ENCODE results near the gene STX12.
A peak's percentile ranks its signal among the peaks of the same experiment; 100 is the strongest.

Gene STX12

DNA sequence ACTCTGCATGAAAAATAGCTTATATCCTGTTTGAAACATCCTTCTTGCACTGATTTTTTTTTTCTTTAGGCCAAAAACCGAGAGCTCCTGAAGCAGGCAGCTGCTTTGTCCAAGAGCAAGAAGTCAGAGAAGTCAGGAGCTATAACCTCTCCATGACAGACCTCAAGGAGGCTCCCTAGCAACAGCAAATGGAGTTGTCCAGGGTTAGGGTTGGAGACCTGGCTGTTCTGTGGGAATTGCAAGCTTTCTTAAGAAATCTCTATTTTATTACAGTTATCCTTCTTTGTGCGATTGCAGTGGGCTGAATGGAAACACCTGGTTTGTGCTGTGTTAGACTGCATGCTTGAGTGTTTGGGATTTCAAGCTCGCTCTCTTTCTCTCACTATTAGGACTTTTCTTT is 12.6 kb upstream of the STX12 start:
- TF ChIP-seq, protein P1, sequence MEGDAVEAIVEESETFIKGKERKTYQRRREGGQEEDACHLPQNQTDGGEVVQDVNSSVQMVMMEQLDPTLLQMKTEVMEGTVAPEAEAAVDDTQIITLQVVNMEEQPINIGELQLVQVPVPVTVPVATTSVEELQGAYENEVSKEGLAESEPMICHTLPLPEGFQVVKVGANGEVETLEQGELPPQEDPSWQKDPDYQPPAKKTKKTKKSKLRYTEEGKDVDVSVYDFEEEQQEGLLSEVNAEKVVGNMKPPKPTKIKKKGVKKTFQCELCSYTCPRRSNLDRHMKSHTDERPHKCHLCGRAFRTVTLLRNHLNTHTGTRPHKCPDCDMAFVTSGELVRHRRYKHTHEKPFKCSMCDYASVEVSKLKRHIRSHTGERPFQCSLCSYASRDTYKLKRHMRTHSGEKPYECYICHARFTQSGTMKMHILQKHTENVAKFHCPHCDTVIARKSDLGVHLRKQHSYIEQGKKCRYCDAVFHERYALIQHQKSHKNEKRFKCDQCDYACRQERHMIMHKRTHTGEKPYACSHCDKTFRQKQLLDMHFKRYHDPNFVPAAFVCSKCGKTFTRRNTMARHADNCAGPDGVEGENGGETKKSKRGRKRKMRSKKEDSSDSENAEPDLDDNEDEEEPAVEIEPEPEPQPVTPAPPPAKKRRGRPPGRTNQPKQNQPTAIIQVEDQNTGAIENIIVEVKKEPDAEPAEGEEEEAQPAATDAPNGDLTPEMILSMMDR (IDR thresholded peaks at IDR 0.05; ENCODE audit: insufficient read depth, missing control alignments): no peak
- FAIRE-seq (no peak), DNase-seq (ENCODE audit: insufficient read length, low spot score) (no peak)

DNA sequence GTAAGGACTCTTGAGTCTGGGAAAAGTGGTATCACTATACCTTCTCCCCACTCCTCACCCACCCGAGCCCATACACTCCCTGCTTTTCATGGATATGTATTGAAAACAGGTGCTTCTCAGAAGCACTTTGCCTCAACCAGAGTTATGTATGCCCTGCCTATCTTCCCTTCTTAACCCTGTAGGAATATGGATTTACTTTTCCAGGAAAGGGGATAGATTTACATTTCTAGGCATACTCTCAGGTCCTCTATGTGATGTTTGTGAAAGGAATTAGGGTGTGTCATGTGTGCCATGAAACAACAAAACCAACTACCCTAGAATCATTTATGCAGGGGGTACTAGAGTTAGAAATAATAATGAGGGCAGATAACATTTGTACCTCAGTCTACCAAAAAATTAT is 11.0 kb upstream of the STX12 start:
- no peak for FAIRE-seq
- DNase-seq (ENCODE audit: insufficient read length, low spot score): no peak
- TF ChIP-seq, protein P1 (IDR thresholded peaks at IDR 0.05; ENCODE audit: insufficient read depth, missing control alignments): no peak

DNA sequence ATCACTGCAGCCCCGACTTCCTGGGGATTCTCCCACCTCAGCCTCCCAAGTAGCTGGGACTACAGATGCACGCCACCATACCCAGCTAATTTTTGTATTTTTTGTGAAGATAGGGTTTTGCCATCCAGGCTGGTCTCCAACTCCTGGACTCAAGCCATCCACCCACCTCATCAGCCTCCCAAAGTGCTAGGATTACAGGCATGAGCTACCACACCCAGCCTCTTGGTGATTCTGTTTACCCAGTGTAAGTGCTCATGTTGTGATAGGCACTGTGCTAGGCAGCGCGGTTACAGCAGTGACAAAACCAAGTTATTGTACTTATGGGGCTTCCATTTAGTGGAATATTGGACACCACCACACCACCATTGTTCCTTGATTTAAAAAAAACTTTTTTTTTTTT is 9.7 kb upstream of the STX12 start:
- no peak for DNase-seq (ENCODE audit: insufficient read length, low spot score)
- no peak for FAIRE-seq
- TF ChIP-seq, protein P1 (IDR thresholded peaks at IDR 0.05; ENCODE audit: insufficient read depth, missing control alignments): no peak

DNA sequence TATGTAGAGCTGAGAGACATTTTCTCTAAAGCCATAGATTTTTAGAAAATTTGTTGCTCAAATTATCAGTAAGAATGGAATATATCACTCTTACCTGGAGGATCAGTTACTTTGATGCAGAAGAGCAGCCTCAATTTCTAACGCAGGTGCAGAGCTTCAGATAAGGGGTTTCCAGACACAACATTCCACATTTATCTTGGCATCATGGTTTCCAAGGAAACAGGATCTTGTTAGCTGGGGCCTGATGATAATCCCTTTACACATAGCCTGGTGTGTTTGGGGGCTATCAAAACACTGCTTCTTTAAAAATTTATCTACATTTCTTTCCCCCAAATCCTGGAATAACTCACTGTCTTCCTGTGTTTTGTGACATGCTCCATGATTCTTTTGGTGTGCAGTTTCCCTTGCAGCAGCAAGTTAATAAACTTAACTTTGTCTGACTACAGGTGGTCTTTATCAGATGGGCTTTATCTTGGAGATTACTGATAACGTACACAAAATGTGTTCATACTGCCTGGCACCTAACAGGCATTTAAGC is 2.7 kb upstream of the STX12 start:
- no peak for FAIRE-seq
- TF ChIP-seq, protein P1 (IDR thresholded peaks at IDR 0.05; ENCODE audit: insufficient read depth, missing control alignments): no peak
- DNase-seq (ENCODE audit: insufficient read length, low spot score): no peak

DNA sequence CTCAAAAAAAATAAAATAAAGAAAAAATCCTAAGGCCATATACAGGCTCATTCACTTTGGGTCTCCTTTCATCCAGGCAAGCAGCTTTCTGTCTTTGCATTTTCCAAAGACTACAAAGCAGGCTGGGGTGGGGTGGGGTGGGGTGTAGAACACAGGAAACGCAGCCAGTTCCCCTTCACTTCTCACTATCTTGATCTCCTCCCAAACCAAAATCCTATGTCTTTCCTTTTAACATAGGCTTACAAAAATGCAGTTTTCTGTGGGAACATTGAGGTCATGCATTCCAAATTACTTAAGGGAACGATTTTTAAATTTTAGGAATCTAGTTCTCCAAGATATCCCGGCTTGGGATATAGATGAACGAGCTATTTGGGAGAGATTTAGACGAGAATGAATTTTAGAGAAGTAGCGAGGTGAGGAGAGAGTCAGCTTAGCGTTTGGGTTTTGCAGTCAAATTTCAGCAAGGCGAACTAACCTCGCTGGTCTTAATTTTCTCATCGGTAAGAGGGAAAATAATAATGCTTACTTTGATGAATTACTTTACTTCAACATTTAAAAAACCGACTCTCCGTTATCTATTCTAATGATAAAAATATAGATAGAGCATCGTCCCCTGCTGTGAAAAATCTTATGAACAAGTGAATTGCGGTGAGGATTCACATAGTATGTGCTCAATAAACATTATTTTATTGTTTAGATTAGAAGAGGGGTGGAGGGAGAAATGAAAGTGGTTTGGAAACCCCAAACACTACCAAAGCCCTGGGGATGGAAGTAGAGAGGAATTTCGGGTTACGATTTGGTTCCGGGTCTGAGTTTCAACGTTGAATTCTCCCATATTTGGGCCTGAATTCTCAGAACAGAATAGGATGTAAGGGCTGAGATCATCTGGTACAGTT is 735 bp upstream of the STX12 start:
- TF ChIP-seq, protein P1 (IDR thresholded peaks at IDR 0.05; ENCODE audit: insufficient read depth, missing control alignments): no peak
- no peak for FAIRE-seq
- DNase-seq (ENCODE audit: insufficient read length, low spot score): no peak

DNA sequence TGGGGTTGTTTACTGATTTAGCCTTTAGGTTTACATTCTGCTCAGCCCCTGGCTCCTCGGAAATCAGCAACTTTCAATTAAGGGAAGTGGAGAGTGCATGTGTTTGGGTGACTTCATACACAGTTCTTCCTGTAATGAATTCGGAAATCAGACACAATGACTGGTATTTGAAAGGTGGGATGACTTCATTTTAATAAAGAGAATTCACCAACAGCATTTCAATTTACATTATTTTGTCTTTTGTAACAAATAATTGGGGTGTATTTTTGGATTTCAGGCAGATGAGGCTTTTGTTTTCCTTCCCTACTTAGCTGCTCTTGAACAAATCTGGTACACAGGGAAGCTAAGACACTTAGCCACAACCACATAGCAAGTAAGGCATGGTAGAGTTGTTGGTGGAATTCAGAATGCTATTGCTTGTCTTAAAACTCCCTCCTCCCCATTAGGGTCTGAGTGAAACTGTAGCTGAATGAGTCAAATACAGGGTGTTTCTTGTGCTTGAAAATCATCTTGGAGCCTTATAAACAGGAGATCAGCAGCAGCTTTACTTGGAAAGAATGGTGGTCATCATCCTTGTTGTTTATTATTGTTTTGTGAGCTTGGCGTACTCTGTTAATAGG is 917 bp downstream of the STX12 start:
- FAIRE-seq (no peak), DNase-seq (ENCODE audit: insufficient read length, low spot score) (no peak)
- TF ChIP-seq, protein P1 (IDR thresholded peaks at IDR 0.05; ENCODE audit: insufficient read depth, missing control alignments): peak; percentile 0
